Bone marrow (tissue), 2 donors: ENCODE data around the gene MYL5.
"Not testable (repeated sequence)": the region's sequence is repeated elsewhere in the genome, so short reads cannot be mapped to it uniquely, and the experiment has no call there.

Experiments used
- DNase-seq, 2 donors: peaks; one replicate each; lab custom pipeline; 2025; lab: John Stamatoyannopoulos, UW

Gene MYL5

GRCh38 chr4:636628-637159 lies 37.6 kb upstream of the MYL5 start:
- DNase-seq: no peak

- no peak for DNase-seq
Observed at GRCh38 chr4:637536-638280, 36.6 kb upstream of the MYL5 start.

GRCh38 chr4:642366-642765 lies 32.0 kb upstream of the MYL5 start:
- not testable (repeated sequence) for DNase-seq

GRCh38 chr4:646460-646859 lies 27.9 kb upstream of the MYL5 start:
- no peak for DNase-seq

DNA sequence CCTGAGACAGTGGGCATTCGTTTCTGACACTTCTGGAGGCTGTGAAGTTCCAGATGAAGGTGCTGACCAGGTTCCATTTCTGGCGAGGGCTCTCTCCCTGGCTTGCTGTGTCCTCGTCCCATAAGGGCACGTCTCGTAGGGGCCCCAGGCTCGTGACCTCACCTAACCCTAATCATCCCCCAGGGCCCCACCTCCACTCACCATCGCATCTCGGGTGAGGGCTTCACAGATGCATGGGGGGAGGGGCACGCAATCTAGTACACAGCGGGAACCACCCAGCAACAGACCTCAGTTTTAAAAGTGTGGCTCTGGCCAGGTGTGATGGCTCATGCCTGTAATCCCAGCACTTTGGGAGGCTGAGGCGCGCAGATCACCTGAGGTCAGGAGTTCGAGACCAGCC lies 26.9 kb upstream of the MYL5 start:
- DNase-seq: no peak

- DNase-seq: no peak
Observed at GRCh38 chr4:648579-649292, 25.6 kb upstream of the MYL5 start.

- no peak for DNase-seq
Observed at GRCh38 chr4:649293-649625, 25.1 kb upstream of the MYL5 start.

GRCh38 chr4:649751-650310 lies 24.5 kb upstream of the MYL5 start:
- DNase-seq: no peak

GRCh38 chr4:650461-650860 lies 23.9 kb upstream of the MYL5 start:
- no peak for DNase-seq

DNA sequence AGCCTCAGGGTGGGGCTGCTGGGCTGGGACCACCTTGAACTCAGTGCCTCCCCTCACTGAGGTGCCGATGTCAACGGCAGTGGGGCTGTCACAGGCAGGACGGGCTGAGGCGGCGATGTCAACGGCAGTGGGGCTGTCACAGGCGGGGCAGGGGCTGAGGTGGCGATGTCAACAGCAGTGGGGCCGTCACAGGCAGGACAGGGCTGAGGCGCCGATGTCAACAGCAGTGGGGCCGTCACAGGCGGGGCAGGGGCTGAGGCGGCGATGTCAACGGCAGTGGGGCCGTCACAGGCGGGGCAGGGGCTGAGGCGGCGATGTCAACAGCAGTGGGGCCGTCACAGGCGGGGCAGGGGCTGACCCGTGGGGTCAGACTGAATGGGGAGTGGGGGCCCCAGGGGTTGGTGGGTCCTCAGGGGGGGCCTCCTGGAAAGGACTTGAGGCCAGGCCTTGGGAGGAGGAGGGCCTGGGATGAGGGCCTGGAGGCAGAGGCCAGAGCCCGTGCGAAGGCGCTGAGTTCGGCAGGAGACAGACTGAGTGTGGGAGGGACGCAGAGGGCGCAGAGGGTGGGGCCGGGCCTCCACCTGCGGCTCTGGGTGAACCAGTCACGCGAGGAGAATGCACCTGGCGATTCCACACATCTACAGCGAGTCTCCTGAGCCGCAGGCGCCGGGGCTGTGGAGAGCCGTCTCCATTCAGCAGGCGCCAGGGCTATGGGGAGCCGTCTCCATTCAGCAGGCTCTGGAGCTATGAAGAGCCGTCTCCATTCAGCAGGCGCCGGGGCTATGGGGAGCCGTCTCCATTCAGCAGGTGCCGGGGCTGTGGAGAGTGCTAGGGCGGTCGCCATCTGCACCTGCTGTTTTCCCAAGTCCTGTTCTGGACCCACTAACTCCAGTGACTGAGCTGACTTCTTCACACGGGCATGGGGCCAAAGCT lies 23.1 kb upstream of the MYL5 start:
- DNase-seq: no peak

DNA sequence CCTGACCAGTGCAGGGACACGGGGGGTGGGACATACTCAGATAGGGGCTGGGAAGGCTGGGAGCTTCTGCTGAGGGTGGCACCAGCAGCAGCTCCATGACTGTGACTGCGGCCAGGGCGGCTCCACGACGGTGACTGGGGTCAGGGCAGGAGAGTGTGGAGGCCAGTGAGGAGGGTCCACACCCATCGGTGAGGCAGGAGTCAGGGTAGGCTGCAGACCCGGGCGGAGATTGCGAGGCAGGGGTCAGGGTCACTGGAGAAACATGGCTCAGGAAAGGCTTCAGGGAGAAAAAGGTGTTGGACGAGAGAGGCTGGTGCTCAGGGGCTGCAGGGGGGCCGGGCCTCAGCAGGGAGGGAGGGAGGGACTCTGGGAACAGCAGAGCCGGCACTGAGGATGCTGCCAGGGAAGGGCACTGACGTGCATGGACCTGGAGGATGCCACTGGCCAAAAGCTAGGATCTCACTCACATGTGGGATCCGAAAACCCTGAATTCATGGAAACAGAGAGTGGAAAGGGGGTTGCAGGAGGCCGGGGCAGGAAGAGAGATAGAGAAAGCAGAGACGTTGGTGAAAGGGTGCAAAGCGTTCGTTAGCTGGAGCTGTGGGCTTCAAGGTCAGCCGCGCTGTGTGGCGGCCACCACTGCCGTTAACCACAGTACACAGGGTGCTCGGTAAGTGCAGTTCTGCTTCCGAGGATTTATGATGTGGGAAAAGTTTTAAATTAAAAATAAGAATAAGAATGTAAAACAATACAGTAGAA lies 22.3 kb upstream of the MYL5 start:
- DNase-seq: no peak

DNA sequence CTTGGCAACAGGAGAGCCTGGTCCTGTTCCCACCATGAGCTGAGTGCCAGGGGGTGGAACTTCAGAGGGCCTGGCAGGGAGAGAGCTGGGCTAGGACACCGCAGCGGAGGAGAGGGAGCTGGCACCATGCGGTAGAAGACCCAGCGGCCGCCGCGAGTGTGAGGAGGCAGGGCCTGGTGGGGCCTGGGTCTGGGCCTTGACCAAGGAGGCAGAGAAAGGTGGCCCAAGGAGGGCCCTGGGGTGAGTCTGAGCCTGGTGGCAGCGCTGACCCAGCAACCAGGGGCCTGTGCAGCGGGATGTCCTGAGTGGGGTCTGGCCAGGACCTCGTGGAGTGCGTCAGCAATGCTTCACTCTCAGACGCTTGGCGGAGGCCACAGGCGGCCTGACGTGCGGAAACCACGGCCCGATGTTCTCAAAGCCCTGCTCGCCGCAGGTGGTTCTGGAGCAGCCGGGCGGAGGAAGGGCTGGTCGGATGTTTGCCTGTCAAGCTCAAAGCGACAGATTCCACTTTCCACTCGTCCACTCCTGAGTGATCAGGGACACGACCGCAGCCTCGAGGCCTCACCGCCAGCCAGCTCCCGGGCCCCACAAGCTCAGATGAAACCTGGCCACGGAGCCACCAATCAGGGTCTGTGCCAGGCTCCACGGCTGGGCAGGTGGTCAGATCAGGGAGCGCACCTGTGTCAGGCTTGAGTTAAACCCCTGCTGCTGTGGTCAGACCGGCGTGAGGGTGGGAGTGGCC lies 21.1 kb upstream of the MYL5 start:
- no peak for DNase-seq

DNA sequence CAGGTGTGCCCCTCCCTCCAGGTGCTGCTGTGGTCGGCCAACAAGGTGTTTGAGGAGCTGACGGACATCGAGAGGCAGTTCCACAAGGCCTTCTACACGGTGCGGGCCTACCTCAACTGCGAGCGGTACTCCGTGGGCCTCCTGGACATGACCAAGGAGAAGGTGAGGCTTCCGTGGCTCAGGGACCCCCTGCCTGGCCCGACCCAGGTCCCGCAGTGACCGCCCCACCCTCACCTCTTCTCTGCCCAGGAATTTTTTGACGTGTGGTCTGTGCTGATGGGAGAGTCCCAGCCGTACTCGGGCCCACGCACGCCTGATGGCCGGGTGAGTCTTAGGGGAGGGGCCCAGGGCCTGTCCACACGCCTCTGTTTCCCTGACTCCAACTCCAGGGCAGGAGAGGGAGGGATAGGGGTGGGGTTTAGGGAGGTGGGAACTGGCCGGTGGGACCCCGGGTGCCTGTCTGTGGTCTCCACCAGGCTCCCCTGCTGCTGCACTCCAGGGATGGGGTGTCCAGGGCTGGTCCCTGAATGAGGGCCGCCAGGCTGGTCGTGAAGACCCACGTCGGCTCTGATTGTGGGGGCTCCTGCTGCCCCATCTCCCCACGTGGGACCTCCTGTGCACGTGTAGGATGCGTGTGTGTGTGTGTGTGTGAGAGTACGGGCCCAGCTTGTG lies 20.4 kb upstream of the MYL5 start:
- DNase-seq: no peak

DNA sequence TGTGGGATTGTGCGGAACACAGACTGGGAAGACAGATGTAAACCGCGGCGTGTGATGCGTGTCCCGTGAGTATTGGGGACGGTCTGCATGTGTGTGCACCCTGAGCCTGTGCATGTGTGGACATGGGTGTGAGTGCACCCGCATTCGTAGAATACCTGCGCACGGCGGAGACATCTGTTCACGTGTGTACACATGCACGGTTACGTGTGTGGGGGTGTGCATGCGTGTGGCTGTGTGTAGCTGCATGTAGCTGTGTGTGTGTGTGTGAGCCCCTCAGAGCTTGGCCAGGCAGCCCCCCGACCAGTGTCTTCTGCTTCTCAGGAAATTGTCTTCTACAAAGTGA lies 19.9 kb upstream of the MYL5 start:
- DNase-seq: no peak

- DNase-seq: no peak
Observed at GRCh38 chr4:654871-655463, 19.4 kb upstream of the MYL5 start.

- DNase-seq: no peak
Observed at GRCh38 chr4:655464-656151, 18.7 kb upstream of the MYL5 start.

- DNase-seq: no peak
Observed at GRCh38 chr4:656436-657337, 17.7 kb upstream of the MYL5 start.

DNA sequence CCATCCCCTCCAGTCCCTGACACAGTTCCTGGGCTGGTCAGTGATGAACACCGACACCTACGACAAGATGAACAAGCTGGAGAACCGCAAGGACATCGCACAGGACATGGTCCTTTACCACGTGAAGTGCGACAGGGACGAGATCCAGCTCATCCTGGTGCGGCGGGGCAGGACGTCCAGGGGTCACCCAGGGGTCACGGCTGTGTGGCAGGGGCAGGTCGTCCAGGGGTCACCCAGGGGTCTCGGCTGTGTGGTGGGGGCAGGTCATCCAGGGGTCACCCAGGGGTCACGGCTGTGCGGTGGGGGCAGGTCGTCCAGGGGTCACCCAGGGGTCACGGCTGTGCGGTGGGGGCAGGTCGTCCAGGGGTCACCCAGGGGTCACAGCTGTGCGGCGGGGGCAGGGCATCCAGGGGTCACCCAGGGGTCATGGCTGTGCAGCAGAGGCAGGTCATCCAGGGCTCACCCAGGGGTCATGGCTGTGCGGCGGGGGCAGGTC lies 17.0 kb upstream of the MYL5 start:
- DNase-seq: no peak
